Measurements from ENCODE around the gene TMEM59L. TPM values are rescaled to one million over a fixed set of nuclear protein-coding genes. Genes with fewer than 3 reads are reported as not detected.

The TMEM59L gene
- total and polyA plus RNA-seq, 9 of the 15 experiments (the other 6 are each of a cell fraction or from before 2014, with no cell fraction given) = 0.37 TPM; not detected in 8

- peak; percentile 53 to 81; a peak in 3 of 4 replicates for TF ChIP-seq NONO (IDR thresholded peaks at IDR 0.05; ENCODE audit: low read depth in 2 of 2, low read length in 1 of 2)
- TF ChIP-seq SREBF1 (IDR thresholded peaks at IDR 0.05; ENCODE audit: borderline replicate concordance, low read depth, low read length) = no peak
- TF ChIP-seq RAD51 (IDR thresholded peaks at IDR 0.05; ENCODE audit: borderline replicate concordance, low read depth) = peak; percentile 85
- no peak for TF ChIP-seq ZNF77 (CRISPR knock-in tag; IDR thresholded peaks at IDR 0.05)
- TF ChIP-seq, protein P1, sequence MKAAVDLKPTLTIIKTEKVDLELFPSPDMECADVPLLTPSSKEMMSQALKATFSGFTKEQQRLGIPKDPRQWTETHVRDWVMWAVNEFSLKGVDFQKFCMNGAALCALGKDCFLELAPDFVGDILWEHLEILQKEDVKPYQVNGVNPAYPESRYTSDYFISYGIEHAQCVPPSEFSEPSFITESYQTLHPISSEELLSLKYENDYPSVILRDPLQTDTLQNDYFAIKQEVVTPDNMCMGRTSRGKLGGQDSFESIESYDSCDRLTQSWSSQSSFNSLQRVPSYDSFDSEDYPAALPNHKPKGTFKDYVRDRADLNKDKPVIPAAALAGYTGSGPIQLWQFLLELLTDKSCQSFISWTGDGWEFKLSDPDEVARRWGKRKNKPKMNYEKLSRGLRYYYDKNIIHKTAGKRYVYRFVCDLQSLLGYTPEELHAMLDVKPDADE (conservative IDR thresholded peaks at IDR 0.05; ENCODE audit: control insufficient read depth, low read depth, low read length) = peak; percentile 97
- peak; percentile 72; the same call in 1 of the 2 replicates for TF ChIP-seq TOE1 (IDR thresholded peaks at IDR 0.05; ENCODE audit: borderline replicate concordance)
- no peak for TF ChIP-seq TOE1 (CRISPR knock-in tag; IDR thresholded peaks at IDR 0.05; ENCODE audit: borderline replicate concordance, low read depth)
- TF ChIP-seq CTCF (IDR thresholded peaks at IDR 0.05 in 2 of 3, conservative IDR thresholded peaks at IDR 0.05 in 1 of 3; ENCODE audit: insufficient read depth in 2 of 3, low read depth in 1 of 3, low read length in 3 of 3) = peak in 2 of 3 experiments; percentile 1 to 4; a peak in 1 of 6 replicates
- peak; percentile 40; the same call in 1 of the 2 replicates for TF ChIP-seq CEBPB (tag; IDR thresholded peaks at IDR 0.05)
- TF ChIP-seq ZNF436 (CRISPR knock-in tag; IDR thresholded peaks at IDR 0.05) = no peak
- TF ChIP-seq MBD2 (IDR thresholded peaks at IDR 0.05; ENCODE audit: borderline replicate concordance, low read depth) = peak; percentile 87
- TF ChIP-seq, protein P2, sequence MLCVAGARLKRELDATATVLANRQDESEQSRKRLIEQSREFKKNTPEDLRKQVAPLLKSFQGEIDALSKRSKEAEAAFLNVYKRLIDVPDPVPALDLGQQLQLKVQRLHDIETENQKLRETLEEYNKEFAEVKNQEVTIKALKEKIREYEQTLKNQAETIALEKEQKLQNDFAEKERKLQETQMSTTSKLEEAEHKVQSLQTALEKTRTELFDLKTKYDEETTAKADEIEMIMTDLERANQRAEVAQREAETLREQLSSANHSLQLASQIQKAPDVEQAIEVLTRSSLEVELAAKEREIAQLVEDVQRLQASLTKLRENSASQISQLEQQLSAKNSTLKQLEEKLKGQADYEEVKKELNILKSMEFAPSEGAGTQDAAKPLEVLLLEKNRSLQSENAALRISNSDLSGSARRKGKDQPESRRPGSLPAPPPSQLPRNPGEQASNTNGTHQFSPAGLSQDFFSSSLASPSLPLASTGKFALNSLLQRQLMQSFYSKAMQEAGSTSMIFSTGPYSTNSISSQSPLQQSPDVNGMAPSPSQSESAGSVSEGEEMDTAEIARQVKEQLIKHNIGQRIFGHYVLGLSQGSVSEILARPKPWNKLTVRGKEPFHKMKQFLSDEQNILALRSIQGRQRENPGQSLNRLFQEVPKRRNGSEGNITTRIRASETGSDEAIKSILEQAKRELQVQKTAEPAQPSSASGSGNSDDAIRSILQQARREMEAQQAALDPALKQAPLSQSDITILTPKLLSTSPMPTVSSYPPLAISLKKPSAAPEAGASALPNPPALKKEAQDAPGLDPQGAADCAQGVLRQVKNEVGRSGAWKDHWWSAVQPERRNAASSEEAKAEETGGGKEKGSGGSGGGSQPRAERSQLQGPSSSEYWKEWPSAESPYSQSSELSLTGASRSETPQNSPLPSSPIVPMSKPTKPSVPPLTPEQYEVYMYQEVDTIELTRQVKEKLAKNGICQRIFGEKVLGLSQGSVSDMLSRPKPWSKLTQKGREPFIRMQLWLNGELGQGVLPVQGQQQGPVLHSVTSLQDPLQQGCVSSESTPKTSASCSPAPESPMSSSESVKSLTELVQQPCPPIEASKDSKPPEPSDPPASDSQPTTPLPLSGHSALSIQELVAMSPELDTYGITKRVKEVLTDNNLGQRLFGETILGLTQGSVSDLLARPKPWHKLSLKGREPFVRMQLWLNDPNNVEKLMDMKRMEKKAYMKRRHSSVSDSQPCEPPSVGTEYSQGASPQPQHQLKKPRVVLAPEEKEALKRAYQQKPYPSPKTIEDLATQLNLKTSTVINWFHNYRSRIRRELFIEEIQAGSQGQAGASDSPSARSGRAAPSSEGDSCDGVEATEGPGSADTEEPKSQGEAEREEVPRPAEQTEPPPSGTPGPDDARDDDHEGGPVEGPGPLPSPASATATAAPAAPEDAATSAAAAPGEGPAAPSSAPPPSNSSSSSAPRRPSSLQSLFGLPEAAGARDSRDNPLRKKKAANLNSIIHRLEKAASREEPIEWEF (CRISPR knock-in tag; IDR thresholded peaks at IDR 0.05) = no peak
- peak; percentile 79; the same call in 1 of the 2 replicates for TF ChIP-seq LCOR (CRISPR knock-in tag; IDR thresholded peaks at IDR 0.05)
- TF ChIP-seq HDAC1 (IDR thresholded peaks at IDR 0.05) = peak in 1 of 2 experiments; percentile 94; a peak in 2 of 4 replicates
- peak; percentile 62 for TF ChIP-seq PHF20 (IDR thresholded peaks at IDR 0.05; ENCODE audit: partially characterized antibody)
- TF ChIP-seq KDM4B (IDR thresholded peaks at IDR 0.05; ENCODE audit: borderline replicate concordance in 2 of 2, low read depth in 1 of 2) = peak in 1 of 2 experiments; percentile 76; a peak in 1 of 4 replicates
- no peak for TF ChIP-seq NFXL1 (CRISPR knock-in tag; IDR thresholded peaks at IDR 0.05)
- TF ChIP-seq, protein P3, sequence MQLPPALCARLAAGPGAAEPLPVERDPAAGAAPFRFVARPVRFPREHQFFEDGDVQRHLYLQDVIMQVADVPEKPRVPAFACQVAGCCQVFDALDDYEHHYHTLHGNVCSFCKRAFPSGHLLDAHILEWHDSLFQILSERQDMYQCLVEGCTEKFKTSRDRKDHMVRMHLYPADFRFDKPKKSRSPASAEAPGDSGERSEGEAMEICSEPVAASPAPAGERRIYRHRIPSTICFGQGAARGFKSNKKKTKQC (CRISPR knock-in tag; IDR thresholded peaks at IDR 0.05) = peak; percentile 25
These were observed 40.9 kb upstream of the TMEM59L start, which contains the start of gene UBA52 (continued) for GRCh38 chr19:18571564-18572344.
